HG03196 (cell line): Measurements from ENCODE around the gene PIGH.

Source experiments
- ATAC-seq: cut with Tn5 transposase; IDR thresholded peaks from one replicate; pipeline ENCODE4 v1.9.1; 2021; ENCODE audit not compliant: unreplicated experiment

The PIGH gene

DNA sequence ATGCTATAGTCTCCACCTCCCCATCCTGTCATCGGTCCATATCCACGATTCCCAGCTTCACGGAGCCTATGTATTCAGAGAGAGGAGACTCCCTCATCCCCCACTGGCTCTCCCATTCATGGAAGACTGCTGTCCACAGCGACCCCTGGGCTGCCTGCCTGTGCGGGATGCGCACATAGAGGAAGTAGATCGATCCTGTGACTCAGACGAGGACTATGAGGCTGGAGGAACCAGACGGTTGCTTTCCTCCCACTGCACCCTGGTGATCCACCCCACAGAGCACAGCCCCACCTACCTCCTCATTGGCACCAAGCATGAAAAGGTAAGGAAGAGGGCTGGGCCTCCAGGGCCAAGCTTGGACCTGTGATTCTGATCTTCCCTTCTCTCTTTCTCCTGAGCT lies 24.4 kb downstream of the PIGH start:
- ATAC-seq = no peak

DNA sequence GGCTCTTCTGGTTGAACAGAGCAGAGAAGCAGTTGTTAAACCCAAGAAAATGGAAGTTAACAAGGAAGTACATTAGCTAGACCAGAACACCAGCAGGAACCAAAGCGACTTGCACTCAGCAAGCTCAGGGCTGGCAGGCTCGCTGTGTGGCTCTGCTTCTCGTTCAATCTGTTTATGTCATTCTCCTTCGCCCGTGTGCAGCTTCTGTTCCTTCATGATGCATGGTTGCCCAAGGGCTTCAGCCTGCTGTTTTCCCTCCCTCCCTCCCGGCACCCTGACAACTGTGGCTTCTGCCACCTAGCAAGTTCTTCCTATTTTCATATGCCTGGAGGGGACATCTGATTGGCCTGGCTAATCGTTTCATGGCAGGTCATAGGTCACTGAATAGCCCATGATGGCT lies 25.3 kb downstream of the PIGH start:
- no peak for ATAC-seq

DNA sequence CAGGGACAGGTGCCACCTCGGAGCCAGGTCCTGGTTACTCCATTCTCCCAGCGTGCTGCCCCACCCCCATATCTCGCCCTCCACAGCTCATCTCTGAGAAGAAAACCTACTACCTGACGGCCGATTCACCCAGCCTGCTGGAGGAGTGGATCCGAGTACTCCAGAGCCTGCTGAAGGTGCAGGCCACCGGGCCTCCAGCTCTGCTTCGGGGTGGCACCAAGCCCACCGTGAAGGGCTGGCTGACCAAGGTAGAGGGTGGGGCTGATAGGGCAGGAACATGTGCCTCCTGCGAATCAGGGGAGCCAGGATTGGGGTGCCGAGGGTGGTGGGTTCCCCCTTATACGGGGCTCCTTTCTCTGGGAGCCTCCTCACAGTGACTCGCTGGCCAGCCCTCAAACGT lies 25.9 kb downstream of the PIGH start:
- no peak for ATAC-seq

DNA sequence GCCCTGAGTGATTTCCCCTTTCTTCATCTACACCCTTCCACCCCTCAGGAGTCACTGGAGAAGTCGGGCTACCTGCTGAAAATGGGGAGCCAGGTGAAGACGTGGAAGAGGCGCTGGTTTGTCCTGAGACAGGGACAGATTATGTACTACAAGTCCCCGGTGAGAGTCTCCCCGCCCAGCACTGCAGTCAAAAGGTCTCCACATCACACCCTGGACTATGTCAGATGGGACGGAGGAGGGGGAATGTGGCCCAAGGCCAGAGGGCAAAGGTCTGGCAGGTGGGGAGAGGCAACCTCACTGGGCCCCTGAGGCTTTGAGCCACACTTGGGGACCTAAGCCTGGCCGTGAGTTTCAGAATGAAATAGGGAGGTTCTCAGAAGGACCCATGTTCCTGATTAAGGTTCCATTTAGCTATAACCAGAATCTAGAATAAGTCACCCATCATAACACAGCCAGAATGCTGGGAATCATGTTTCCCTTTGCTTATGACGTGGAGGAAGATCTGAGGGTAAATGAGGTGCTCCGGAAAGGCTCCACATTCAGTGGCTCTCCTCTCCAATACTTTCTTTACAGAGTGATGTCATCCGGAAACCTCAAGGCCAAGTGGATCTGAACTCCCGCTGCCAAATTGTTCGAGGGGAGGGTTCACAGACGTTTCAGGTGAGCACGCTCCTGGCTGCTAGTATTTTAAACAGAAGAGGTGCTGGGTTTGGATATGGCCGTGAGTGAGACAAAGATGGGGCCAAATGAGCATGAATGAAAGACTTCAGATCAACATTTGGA lies 26.6 kb downstream of the PIGH start:
- no peak for ATAC-seq

DNA sequence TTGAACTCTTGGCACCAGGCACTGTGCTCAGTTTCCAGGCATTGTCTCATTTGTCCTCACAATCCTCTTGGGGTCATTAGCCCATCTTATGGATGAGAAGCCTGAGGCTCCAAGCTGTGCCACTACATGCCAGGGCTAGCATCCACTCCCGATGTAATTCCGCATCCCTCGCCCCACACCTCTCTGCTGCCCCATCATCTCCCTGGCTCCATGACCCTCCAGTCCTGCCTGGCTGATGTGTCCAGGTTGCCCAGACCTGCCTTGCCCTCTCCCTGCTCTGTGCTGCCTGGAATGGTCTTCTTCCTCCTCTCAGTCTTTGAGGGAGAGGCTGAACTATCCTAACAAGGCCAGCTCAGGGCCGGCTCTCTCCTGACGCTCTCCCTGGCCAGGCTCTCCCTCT lies 27.5 kb downstream of the PIGH start:
- ATAC-seq = no peak

DNA sequence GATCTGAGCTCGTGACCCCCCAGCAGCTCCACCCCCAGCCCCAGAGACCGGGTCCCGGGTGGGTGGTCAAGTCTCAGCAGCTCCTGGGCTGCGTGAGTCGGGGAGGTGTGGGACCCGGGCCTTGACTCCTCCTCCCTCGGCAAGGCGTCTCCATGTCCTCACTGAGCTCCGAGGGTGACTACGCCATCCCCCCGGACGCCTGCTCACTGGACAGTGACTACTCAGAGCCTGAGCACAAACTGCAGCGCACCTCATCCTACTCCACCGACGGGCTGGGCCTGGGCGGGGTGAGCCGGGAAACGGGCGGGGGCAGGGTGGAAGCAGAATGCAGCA lies 28.1 kb downstream of the PIGH start:
- no peak for ATAC-seq

DNA sequence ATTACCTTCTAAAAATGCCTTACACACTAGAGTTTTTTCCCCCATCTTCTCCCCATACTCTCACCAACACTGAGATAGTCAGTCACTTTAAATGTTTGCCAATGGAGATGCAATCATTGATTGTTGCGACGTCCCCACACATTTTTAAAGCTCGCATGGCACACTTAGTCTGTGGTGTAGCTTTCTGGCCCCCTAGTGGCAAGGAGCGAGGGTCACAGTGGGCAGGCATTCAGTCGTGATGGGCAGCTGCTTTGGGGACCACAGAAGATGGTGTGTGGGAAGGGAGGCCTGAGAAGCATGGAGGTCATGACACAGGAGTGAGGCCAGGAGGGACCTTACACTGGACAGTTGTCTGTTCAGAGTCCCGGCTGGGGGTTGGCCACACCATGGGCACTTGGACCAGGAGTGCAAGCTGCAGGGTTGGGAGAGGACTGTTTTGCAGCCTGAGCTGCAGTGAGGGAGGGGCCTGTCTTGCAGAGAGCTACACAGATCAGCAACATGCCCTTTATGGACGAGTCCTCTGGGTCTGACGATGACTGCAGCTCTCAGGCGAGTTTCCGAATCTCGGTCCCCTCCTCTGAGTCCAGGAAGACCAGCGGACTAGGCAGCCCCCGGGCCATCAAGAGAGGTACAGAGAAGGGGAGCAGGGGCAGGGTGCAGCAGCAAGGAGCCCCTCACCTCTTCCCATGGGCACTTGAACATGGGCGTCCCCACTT lies 28.6 kb downstream of the PIGH start:
- ATAC-seq = no peak

DNA sequence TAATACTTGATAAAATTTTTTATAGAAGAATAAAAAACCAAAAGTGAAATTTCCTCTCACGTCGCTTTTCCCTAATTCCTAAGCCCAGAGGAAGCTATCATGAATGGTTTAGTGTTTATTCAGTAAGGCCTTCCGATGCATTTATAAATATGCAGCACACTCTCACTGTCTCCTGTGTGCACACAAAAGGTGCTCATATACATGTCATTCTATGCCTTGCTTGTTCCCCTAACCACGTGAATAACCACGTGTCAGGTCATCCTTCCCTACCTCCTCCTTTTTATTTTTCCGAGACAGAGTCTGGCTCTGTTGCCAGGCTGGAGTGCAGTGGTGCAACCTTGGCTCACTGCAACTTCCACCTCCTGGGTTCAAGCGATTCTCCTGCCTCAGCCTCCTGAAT lies 29.6 kb downstream of the PIGH start:
- ATAC-seq = no peak

DNA sequence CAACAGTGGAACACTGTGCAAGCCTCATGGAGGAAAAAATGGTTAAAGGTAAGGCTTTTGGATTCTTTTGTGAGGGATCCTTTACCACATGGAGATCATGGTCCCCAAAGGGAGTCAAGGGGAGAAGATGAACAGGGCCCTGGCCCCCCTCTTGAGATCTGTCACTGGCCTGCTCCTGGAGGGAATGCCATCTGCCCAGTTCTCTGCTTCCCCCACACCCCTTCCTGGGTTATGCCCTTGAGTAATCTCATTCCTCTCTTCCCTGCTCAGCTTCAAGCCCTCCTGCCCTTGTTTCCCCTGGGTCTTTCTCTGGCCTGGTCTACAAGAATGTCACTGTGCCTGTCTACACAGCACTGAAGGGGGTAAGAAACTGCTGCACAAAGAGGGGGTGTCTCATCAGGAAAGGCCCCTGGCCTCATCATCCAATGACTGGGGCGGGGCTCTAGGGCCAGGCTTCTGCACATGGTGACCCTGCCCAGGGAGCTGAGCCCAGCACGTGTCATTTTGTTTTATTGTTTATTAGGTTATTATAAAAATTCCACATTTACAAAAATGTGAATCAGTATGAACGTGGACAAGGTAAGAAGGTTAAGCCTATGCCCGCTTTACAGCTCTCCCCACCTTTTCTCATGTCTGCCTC lies 30.3 kb downstream of the PIGH start:
- no peak for ATAC-seq

DNA sequence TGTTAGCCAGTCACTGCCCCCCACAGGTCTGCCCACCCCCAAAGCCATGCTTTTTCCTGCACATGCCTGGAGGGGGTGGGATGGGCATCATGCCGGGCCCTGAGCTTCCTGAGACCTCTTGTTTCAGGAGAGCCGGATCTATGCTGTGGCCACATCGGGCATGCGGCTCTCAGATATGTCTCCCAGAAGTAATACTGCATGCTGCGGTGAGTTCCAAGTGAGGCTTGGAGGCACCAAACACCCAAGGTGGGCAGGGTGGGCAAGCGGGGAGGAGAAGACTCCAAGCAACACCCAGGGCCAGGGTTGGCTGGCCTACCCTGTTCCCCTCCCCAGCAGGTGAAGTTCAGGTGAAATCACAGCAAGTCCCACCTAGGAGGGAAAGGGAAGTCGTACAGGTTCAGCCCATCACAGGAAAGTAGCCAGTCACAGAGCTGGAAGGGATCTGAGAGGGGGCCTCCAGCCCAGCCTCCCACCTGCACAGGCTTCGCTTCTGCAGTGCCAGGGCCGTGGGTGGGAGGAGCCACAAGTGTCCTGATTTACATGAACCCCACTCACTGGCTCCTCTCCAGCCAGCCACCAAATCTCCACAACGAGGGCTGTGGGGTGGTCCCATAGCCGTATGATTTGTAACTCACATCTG lies 30.9 kb downstream of the PIGH start:
- no peak for ATAC-seq

DNA sequence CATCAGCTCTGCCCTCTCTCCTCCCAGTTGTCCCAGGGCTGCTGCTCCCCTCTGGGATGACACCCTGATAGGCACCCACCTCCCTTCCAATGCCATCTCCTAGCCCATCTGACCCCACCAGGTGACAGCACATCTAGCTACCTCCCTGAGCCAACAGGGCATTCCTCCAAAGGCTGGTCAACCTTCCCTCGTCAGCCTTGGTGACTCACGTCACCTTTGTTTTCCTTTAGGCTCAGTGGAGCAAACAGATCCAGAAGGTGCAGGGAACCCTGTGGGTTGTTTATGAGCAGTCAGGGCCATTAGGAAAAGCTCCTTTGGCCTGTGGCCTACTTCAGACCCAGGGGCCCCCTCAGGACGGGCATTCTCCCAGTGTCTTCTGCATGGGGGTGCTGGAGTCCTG lies 32.4 kb downstream of the PIGH start:
- no peak for ATAC-seq

DNA sequence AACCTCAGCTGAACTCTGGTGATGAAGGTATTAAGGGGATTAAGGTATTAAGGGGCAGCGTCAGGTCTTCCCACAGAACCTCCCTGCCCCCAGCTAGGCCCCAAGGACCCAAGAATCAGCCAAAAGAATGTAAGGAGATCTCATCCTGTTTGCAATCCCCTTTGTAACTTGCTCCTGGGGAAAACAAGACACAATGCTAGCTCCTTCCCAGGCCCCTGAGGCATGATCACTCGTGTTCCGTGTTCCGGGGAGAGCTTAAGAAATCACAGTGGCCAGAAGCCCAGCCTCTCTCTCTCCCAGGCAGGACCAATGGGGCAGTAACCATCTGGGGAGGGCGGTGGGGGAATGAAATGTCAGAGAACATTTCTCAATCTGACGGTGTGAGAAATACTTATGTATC lies 33.2 kb downstream of the PIGH start:
- no peak for ATAC-seq

DNA sequence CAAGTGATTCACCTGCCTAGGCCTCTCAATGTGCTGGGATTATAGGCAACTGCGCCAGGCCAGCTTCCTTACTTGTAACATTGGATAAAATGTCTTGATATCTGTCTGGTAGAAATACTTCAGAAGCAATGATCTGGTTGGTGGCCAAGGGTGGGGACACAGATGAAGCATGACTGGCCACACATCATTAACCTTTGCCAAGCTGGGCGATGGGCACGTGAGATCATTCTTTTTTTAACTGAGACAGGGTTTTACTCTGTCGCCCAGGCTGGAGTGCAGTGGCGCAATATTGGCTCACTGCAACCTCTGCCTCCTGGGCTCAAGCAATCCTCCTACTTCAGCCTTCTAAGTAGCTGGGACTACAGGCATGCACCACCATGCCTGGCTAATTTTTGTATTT lies 35.8 kb downstream of the PIGH start:
- no peak for ATAC-seq

DNA sequence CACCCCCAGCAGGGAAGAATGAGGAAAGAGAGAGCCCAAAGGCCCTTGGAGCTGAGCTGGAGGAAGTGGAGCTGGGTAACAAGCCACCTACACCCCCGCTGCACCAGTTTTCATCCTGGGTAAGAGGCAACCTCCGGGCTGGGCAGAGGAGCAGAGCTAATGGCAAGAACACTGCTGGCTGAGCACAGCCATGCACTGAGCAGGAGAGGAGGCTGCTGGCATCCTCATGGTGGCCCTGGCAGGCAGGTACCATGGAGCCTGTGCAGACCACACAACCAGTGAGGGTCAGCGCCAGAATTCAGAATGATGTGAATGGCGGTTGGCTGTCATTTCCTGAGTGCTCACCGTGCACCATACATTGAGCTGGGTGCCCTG lies 37.3 kb downstream of the PIGH start:
- ATAC-seq = no peak

DNA sequence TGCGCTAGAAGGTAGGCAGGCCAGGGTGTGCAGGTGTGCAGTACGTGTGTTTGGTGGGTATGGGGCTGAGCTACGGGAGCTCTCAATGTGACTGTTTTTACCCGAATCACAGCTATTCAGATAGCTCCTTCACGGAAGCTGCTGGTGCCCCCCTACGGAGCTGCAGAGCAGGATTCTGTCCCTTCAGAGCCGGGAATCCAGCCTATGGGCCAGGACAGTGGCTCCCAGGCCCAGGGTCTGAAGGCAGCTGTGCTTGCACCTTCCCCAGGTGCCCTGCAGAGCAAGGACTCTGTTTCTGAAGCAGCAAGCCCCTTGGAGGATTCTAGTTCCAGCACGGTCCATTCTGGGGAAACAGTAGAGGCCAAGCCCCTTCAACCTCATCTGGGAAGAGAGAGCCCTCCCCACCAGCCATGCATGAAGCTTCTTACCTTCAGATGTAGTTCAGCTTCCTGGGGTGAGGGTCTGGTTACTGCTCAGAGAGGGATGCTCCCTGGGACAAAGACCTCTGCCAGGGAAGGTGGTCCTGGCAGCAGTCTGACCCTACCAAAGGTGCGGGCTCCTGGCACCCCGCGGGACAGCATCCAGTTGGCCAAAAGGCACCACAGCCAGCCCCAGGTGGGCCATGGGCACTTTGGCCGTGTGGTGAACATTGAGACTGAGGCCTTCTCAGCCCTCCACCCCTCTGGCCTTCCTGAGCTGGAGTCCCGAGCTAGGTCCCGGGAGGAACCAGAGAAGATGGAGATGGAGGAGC lies 37.9 kb downstream of the PIGH start:
- ATAC-seq = no peak

DNA sequence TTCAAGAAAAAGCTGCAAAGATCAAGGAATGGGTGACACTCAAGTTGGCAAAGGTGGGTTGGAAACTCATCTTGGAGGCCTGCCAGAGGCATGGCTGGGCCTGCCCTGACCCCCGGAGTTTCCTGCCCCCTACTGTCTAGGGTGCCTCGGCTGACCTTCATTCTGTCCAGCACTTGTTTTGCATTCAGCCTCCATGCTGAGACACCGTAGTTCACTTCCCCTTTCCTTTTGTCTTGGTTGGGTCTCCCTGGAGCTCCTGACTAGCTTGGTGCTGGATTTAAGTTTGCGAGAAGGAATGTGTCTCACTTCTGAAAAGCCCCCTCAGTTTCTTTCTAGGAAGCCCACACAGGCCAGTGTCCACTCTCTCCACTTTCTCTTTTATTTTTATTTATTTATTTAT lies 40.4 kb downstream of the PIGH start:
- ATAC-seq = no peak

DNA sequence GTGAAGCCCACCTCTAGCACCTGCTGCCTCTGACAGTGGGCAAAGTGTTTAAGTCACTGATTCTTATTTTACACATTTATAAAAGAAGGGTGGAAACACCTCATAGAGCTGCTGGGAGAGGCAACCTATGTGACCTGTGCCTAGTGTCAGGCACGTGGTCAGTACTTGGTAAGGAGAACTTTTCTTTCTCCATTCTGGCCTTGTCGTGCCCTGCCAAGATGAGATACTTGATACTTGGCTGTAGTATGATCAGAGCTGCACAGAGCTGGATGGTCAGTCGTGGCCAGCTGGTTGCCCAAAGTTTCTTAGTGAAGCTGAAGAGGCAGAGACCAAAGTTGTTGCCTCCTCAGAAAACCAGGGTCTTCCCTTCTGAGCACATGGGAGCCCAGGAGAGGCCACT lies 42.4 kb downstream of the PIGH start:
- no peak for ATAC-seq

DNA sequence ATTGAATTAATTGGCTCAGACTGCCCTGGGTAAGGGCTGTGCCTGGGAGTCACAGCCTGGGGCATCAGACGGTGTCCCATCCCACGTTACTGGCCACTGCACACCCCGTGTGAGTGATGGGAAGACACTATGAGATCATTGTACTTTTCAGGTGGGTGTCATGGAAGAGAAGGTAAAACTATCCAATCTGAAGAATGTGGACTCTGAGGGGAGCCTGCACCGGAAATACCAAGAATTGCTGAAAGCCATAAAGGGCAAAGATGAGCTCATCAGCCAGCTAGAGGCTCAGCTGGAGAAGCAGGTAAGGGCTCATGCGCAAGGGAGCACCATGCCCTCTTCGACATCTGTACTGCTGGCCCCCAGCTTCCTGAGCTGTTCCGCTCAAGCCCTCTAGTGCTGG lies 43.0 kb downstream of the PIGH start:
- no peak for ATAC-seq

DNA sequence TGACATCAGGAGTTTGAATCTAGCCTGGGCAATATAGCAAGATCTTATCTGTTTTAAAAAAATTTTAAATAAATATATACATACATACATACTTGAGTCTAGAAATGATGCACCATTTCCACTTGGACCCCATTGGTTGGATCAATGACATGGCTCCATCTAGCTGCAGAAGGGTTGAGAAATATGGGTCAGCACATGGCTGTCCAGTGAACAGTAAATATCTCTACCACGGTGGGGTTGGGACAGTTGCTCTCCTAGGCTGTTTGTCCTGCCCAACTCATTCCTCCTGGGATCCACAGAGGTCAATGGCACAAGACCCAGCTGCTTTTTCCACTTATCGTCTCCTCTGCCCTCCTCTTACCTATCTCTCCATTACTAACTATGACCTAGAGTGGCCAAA lies 43.4 kb downstream of the PIGH start:
- ATAC-seq = no peak

DNA sequence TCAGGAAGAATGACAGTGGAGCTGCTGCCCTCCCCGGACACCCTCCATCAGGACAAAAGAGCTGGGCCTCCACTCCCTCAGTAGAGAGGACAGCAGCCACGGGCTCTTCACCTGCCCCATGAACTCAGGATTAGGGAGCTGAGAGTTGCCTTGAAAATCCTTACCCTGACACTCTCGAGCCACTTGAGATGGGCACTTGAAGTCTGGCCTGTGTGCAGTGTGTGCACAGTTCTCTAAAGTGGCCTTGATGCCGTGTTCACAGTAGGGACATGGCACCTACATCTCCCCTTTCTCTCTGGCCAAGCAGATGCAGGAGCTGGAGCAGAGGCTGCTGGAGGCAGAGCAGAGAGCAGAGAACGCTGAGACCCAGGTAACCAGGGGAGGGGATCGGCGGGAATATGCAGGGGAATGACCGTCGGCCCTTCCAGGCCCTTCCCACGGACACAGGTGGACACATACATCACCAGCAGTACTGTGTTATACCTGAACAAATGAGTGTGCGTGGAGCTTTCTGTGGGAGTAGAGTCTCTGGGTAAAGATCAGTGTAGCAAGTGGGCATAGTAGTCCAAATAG lies 44.5 kb downstream of the PIGH start:
- ATAC-seq = no peak

DNA sequence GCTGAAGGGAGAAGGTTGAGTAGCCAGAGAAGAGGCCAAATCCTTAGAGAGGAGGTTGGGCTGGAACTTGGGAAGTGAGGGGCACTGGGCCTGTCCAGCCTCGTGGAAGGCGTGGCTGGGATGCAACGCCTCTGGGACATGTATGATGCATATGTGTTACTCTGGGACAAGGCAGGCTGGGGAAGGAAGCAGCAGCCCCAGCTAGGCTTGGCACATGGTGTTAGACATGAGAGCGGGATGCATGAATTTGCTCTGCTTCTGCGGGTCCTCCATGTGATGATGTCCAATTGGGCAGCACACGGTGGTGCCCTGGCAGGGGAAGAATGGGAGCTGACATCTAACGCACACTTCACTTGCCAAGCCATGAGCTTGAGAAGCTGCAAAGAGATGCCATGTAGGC lies 45.7 kb downstream of the PIGH start:
- no peak for ATAC-seq
